ENCODE data around the gene SLC46A2.

- no peak for TF ChIP-seq CTCF (IDR thresholded peaks at IDR 0.05)
- TF ChIP-seq POLR2A (IDR thresholded peaks at IDR 0.05), result no peak
- no peak for TF ChIP-seq POLR2AphosphoS5 (IDR thresholded peaks at IDR 0.05)
- no peak for TF ChIP-seq EP300 (IDR thresholded peaks at IDR 0.05)
Observed at GRCh38 chr9:112872019-112872418, 18.7 kb downstream of the SLC46A2 start.

All from suprapubic skin (tissue), 4 donors.